Smooth muscle cell of bladder (primary cell): ENCODE data around the gene CAB39. TPM values are rescaled to one million over a fixed set of nuclear protein-coding genes. Genes with fewer than 3 reads are reported as not detected.

ENCODE experiments used
- total RNA-seq: library from RNA; depleted of rRNA; stranded (reverse); fragments of >200 nt; gene quantifications from 2 replicates; pipeline ENCODE4 v1.2.3, GENCODE V29; 2014

The CAB39 gene
- 43.5 and 48.6 TPM in 2 replicates for total RNA-seq

DNA sequence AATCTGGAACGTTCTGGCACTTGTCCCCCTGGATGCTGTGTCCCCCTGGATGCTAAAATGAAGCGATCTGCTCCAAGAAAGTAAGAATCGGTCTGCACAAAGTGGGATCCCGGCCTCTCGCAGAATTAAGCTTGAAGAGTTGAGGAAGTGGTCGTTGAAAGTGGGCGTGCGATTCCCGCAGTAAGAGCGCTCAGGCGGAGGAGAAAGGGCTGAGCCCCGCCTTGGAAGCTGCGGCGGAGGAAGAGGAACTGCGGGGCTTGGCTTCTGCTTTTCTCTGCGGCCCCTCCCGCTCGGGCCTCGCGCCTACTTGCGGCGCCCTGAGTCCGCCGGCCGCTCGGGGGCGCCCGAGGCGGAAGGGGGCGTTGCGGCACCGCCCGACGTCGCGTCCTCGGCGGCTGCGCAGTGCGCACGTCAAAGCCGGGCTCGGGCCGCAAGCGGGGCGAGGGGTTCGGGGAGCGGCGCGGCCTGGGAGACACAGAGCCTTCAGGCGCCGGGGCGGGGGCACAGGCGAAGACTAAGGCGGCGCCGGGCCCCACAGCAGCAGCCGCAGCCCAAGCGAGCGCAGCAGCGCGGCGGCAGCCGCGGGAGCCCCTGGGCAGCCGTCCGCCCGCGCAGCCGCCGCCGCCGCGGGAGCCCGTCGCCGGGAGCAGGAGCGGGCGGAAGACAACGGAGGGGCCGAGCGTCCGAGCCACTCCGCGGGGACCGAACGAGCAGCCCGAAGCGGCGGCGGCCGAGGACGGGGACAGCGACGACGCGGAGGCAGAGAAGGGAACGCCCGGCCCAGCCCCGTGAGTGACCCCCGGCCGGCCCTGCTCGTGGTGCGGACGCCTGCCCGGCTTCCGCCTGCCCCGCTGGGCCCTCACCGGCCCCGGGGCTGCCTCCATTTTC is at the start of gene CAB39:
Gene CAB39 (plus strand): TSS at position 400 of the 888 bp plus-strand sequence. CDS start 47,160 bp downstream, outside the sequence.

DNA sequence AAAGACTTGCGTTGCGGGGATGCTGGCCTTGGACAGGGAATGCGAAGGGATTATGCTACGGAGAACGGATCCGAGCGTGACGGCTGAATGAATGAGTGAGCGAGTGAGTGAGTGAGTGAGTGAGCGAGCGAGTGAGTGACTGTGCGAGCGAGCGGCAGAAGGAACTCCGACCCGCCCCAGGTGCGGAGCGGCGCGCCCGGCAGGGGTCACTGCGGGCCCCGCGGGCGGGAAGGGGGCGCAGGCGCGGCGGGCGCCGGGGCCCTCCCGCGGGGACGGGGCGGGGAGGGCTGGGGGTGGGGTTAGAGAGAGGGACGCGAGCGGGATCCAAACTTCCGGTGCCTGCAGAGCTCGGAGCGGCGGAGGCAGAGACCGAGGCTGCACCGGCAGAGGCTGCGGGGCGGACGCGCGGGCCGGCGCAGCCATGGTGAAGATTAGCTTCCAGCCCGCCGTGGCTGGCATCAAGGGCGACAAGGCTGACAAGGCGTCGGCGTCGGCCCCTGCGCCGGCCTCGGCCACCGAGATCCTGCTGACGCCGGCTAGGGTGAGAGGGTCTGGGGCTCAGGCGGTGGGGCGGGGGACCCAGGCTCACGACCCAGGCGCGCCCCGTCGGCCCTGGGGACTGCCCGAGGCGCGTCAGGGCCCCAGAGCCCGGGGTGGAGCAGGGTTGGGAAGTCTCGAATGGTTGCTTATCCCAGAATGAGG is 152.1 kb downstream of the CAB39 start, which contains the start of gene ITM2C:
Gene ITM2C (plus strand): TSS at position 338 of the 702 bp plus-strand sequence. CDS start 84 bp downstream, at position 422.

Other genes with a start within 250 kb of the CAB39 start
- 97.6 and 110 TPM in 2 replicates for gene ITM2C, start 152.1 kb downstream of the CAB39 start, total RNA-seq
- gene GPR55, start 212.4 kb downstream of the CAB39 start, total RNA-seq, result not detected in 2 replicates